Measurements from ENCODE around the gene CRELD2. TPM values are rescaled to one million over a fixed set of nuclear protein-coding genes. Genes with fewer than 3 reads are reported as not detected.

Gene CRELD2
- polyA plus RNA-seq, 2 of the 4 experiments (the other 2 are of a cell fraction) = 15.1 to 18.7 TPM

GRCh38 chr22:49949914-49950292, 31.5 kb downstream of the CRELD2 start (continued):
- TF ChIP-seq ZSCAN20 (CRISPR knock-in tag; IDR thresholded peaks at IDR 0.05) = no peak
- TF ChIP-seq TP53 (CRISPR knock-in tag; IDR thresholded peaks at IDR 0.05) = no peak
- TF ChIP-seq SREBF2 (IDR thresholded peaks at IDR 0.05) = no peak
- no peak for TF ChIP-seq ZNF302 (CRISPR knock-in tag; IDR thresholded peaks at IDR 0.05)
- no peak for TF ChIP-seq HEYL (CRISPR knock-in tag; IDR thresholded peaks at IDR 0.05)

- no peak overlapping the region for H3K4me3 ChIP-seq
- ChIA-PET POLR2A (no interaction called here), CTCF (interaction anchor here (0.6 kb wide), 2 partner anchors 35 to 80 kb away, joined by 3 read pairs; no protein-coding TSS in a partner anchor)
- DNase-seq (ENCODE audit: low read depth in 1 of 2, low spot score in 1 of 2) (no peak), ATAC-seq (no peak), FAIRE-seq (no peak)
- no peaks in the 10 kb centered on the region for H3K9me3 ChIP-seq
- H3K27ac ChIP-seq = peak overlapping the region; percentile 91 to 93; a peak in 5 of 6 replicates
- H3K4me1 ChIP-seq = peaks cover 61% of the 10 kb centered on the region
- TF ChIP-seq EP300 (IDR thresholded peaks at IDR 0.05) (no peak), HOXB13 (CRISPR knock-in tag; IDR thresholded peaks at IDR 0.05; ENCODE audit: low read depth) (no peak), ATOH8 (CRISPR knock-in tag; IDR thresholded peaks at IDR 0.05; ENCODE audit: low read depth) (no peak), FOXS1 (CRISPR knock-in tag; IDR thresholded peaks at IDR 0.05) (no peak), RCOR1 (IDR thresholded peaks at IDR 0.05; ENCODE audit: low read depth, low read length) (no peak), CBX2 (IDR thresholded peaks at IDR 0.05; ENCODE audit: borderline replicate concordance, low read depth) (no peak), POLR2AphosphoS2 (conservative IDR thresholded peaks at IDR 0.05; ENCODE audit: low read length) (no peak), TFCP2L1 (CRISPR knock-in tag; IDR thresholded peaks at IDR 0.05) (no peak), JUN (IDR thresholded peaks at IDR 0.05) (no peak), NPAS2 (CRISPR knock-in tag; IDR thresholded peaks at IDR 0.05; ENCODE audit: borderline replicate concordance) (no peak), ZSCAN20 (CRISPR knock-in tag; IDR thresholded peaks at IDR 0.05) (no peak), SMC3 (IDR thresholded peaks at IDR 0.05) (no peak), BHLHE40 (IDR thresholded peaks at IDR 0.05; ENCODE audit: low read depth, low read length) (no peak), ZFP36 (IDR thresholded peaks at IDR 0.05; ENCODE audit: borderline replicate concordance, partially characterized antibody) (no peak), KDM1A (IDR thresholded peaks at IDR 0.05; ENCODE audit: low read depth) (no peak), RARB (CRISPR knock-in tag; IDR thresholded peaks at IDR 0.05) (no peak), RFX5 (IDR thresholded peaks at IDR 0.05) (no peak), HES2 (IDR thresholded peaks at IDR 0.05) (no peak), BCL3 (IDR thresholded peaks at IDR 0.05) (no peak)
- H3K4me2 ChIP-seq = no peak overlapping the region
- 97% methylated on average over 7 of the region's 18 CpGs for WGBS (ENCODE audit: missing lambda C conversion rate)
Observed at GRCh38 chr22:49950396-49950994, 32.1 kb downstream of the CRELD2 start.

GRCh38 chr22:49951000-49951677, 32.7 kb downstream of the CRELD2 start:
- H3K4me3 ChIP-seq = no peak overlapping the region
- WGBS (ENCODE audit: missing lambda C conversion rate) = 74% methylated on average over 6 of the region's 28 CpGs
- no peaks in the 10 kb centered on the region for H3K9me3 ChIP-seq
- DNase-seq (ENCODE audit: low read depth in 1 of 2, low spot score in 1 of 2) (no peak), FAIRE-seq (no peak), ATAC-seq (no peak)
- H3K4me2 ChIP-seq = no peak overlapping the region; the same call in 2 of the 3 replicates
- ChIA-PET POLR2A (interaction anchor here (1.6 kb wide), 1 partner anchor 11 kb away, joined by 4 read pairs; no protein-coding TSS in a partner anchor), CTCF (interaction anchor here (0.6 to 2.2 kb wide), 2 partner anchors 79 to 80 kb away, joined by 3 to 10 read pairs; no protein-coding TSS in a partner anchor)
- peaks cover 55% of the 10 kb centered on the region for H3K4me1 ChIP-seq
- peak overlapping the region; percentile 91 to 93 for H3K27ac ChIP-seq
- TF ChIP-seq CHD4 (IDR thresholded peaks at IDR 0.05; ENCODE audit: borderline replicate concordance) (no peak), RNF2 (IDR thresholded peaks at IDR 0.05; ENCODE audit: borderline replicate concordance, low read depth) (no peak), ZNF302 (CRISPR knock-in tag; IDR thresholded peaks at IDR 0.05) (no peak), ZC3H11A (IDR thresholded peaks at IDR 0.05) (no peak), GATA3 (IDR thresholded peaks at IDR 0.05; ENCODE audit: borderline replicate concordance) (no peak), RFX5 (IDR thresholded peaks at IDR 0.05) (no peak), PBX3 (IDR thresholded peaks at IDR 0.05) (no peak), TFCP2L1 (CRISPR knock-in tag; IDR thresholded peaks at IDR 0.05) (no peak), RCOR1 (IDR thresholded peaks at IDR 0.05; ENCODE audit: low read depth, low read length) (no peak), ELK1 (IDR thresholded peaks at IDR 0.05; ENCODE audit: low read depth, low read length) (no peak)

All from A549 (cell line).